Panc1 (cell line): ENCODE results near the gene SORL1-AS1.

Source experiments
- POLR2AphosphoS5 ChIP-seq: IDR thresholded peaks from 2 replicates; pipeline ENCODE4 v1.6.1; 2012; ENCODE audit warnings: mild to moderate bottlenecking, low read depth, low read length, moderate library complexity
- TCF7L2 ChIP-seq: IDR thresholded peaks from 2 replicates; pipeline ENCODE4 v1.6.1; 2011; ENCODE audit warnings: mild to moderate bottlenecking, low read depth, low read length, inconsistent platforms
- TF ChIP-seq, protein P1 (sequence below): fragments of 450-650 bp; IDR thresholded peaks from 2 replicates; pipeline ENCODE4 v1.5.1; 2017; ENCODE audit warnings: mild to moderate bottlenecking
- TF ChIP-seq, protein P2 (sequence below), 2 experiments: IDR thresholded peaks; 2 replicates each; pipeline ENCODE4 v1.6.1; 2011 to 2012; ENCODE audit warnings: low read depth in 2 of 2, control low read depth in 1 of 2, low read length in 1 of 2, mild to moderate bottlenecking in 1 of 2, moderate library complexity in 1 of 2; ENCODE audit not compliant: insufficient read depth in 1 of 2

DNA sequence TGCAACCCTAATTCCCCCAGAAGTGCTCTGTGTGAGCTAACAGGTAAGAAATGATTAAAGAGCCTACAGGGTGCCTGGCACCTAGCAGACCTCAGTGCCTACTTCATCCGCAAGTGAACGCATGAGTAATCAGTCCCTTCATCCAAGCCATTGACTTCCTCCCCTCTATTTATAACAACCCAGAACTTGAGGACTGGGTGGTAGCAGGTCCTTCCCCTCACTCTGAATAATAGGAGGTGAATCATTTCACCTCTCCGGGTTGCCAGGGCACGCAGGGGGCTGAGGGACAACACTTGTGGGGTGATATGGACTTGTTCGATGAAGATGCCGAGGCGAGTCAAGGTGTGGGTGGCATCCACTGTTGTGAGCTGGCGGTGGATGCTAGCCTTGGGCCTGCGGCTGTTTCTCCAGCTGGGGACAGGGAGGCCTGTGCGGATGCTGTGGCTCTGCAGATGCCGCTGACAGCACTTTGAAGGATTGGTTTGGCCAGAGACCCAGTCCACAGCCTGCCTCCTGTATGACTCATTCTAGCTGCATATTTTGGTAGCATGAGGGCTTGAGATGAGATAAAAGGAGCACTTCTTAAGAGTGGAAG, 11.7 kb upstream of the SORL1-AS1 start:
- TF ChIP-seq, protein P1, sequence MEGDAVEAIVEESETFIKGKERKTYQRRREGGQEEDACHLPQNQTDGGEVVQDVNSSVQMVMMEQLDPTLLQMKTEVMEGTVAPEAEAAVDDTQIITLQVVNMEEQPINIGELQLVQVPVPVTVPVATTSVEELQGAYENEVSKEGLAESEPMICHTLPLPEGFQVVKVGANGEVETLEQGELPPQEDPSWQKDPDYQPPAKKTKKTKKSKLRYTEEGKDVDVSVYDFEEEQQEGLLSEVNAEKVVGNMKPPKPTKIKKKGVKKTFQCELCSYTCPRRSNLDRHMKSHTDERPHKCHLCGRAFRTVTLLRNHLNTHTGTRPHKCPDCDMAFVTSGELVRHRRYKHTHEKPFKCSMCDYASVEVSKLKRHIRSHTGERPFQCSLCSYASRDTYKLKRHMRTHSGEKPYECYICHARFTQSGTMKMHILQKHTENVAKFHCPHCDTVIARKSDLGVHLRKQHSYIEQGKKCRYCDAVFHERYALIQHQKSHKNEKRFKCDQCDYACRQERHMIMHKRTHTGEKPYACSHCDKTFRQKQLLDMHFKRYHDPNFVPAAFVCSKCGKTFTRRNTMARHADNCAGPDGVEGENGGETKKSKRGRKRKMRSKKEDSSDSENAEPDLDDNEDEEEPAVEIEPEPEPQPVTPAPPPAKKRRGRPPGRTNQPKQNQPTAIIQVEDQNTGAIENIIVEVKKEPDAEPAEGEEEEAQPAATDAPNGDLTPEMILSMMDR = no peak
- TF ChIP-seq TCF7L2 = peak; percentile 93
- TF ChIP-seq, protein P2, sequence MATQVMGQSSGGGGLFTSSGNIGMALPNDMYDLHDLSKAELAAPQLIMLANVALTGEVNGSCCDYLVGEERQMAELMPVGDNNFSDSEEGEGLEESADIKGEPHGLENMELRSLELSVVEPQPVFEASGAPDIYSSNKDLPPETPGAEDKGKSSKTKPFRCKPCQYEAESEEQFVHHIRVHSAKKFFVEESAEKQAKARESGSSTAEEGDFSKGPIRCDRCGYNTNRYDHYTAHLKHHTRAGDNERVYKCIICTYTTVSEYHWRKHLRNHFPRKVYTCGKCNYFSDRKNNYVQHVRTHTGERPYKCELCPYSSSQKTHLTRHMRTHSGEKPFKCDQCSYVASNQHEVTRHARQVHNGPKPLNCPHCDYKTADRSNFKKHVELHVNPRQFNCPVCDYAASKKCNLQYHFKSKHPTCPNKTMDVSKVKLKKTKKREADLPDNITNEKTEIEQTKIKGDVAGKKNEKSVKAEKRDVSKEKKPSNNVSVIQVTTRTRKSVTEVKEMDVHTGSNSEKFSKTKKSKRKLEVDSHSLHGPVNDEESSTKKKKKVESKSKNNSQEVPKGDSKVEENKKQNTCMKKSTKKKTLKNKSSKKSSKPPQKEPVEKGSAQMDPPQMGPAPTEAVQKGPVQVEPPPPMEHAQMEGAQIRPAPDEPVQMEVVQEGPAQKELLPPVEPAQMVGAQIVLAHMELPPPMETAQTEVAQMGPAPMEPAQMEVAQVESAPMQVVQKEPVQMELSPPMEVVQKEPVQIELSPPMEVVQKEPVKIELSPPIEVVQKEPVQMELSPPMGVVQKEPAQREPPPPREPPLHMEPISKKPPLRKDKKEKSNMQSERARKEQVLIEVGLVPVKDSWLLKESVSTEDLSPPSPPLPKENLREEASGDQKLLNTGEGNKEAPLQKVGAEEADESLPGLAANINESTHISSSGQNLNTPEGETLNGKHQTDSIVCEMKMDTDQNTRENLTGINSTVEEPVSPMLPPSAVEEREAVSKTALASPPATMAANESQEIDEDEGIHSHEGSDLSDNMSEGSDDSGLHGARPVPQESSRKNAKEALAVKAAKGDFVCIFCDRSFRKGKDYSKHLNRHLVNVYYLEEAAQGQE (IDR thresholded peaks at IDR 0.05; ENCODE audit: insufficient read depth in 1 of 2, low read depth in 2 of 2, low read length in 1 of 2) = 0 out of 4 replicates have a peak, but pooled peaks of 1 of the 2 experiments have one; percentile 52
- TF ChIP-seq POLR2AphosphoS5 = peak; percentile 62; the same call in 1 of the 2 replicates
